Tibial nerve (tissue), 4 donors: ENCODE measurements around the gene USP20. TPM values are rescaled to one million over a fixed set of nuclear protein-coding genes. Genes with fewer than 3 reads are reported as not detected.

Experiments
- DNase-seq, 2 donors: peaks; one replicate each; pipeline ENCODE4 v3.0.0-alpha.2; 2019; ENCODE audit warnings: low spot score in 2 of 2
- H3K27ac ChIP-seq, 4 donors: fragments of 200-600 bp; sonication (generic) in 3 of 4; one replicate each; pipeline ENCODE4 v1.5.1; 2017 to 2019; ENCODE audit warnings: mild to moderate bottlenecking in 1 of 4
- H3K27me3 ChIP-seq, 2 donors: fragments of 200-600 bp; sonication (generic) in 1 of 2; one replicate each; pipeline versions ENCODE4 v1.5.1 to v1.6.0; 2017 to 2019
- H3K36me3 ChIP-seq, 3 donors: fragments of 200-600 bp; sonication (generic); one replicate each; pipeline ENCODE4 v1.5.1; 2018 to 2019
- H3K4me1 ChIP-seq, 4 donors: fragments of 200-600 bp; sonication (generic) in 3 of 4; one replicate each; pipeline ENCODE4 v1.5.1; 2017 to 2019
- H3K4me3 ChIP-seq, 4 donors: fragments of 200-600 bp; sonication (generic) in 3 of 4; one replicate each; pipeline ENCODE4 v1.5.1; 2017 to 2019; ENCODE audit warnings: mild to moderate bottlenecking in 1 of 4, moderate library complexity in 1 of 4
- H3K9me3 ChIP-seq, 4 donors: fragments of 200-600 bp; sonication (generic) in 3 of 4; one replicate each; pipeline ENCODE4 v1.5.1; 2017 to 2019
- CTCF ChIP-seq, 5 experiments: fragments of 200-600 bp in 3 of 5; fragments of 450-650 bp in 2 of 5; sonication (generic) in 3 of 5; IDR thresholded peaks; one replicate each; pipeline ENCODE4 v1.5.1; 2016 to 2019; ENCODE audit warnings: antibody characterized with exemption in 5 of 5, mild to moderate bottlenecking in 3 of 5, moderate library complexity in 2 of 5
- EP300 ChIP-seq, 2 donors: sonication (generic); formaldehyde crosslinking; IDR thresholded peaks; one replicate each; pipeline ENCODE4 v1.6.1; 2017; ENCODE audit warnings: antibody characterized with exemption in 2 of 2, mild to moderate bottlenecking in 1 of 2
- POLR2A ChIP-seq, 2 donors: fragments of 450-650 bp; IDR thresholded peaks; one replicate each; pipeline ENCODE4 v1.6.1; 2017; ENCODE audit warnings: antibody characterized with exemption in 2 of 2, mild to moderate bottlenecking in 2 of 2, moderate library complexity in 2 of 2
- WGBS, 2 donors: methylation state at CpG; one replicate each; pipeline ENCODE4 v1.1.5; 2018; 5-methylcytosine and 5-hydroxymethylcytosine counted together
- total RNA-seq, 4 donors: library from RNA; depleted of rRNA; stranded (reverse); fragments of >200 nt; gene quantifications; one replicate each; pipeline ENCODE4 v1.1.0, GENCODE V29; 2016

Gene USP20
- total RNA-seq, 4 donors from 2014 or later = 20.1 to 50.1 (median 24.1) TPM

GRCh38 chr9:129845373-129845772 lies 10.1 kb downstream of the USP20 start:
- DNase-seq = no peak
- Histone ChIP-seq H3K4me3 (no peak overlapping the region), H3K27me3 (no peaks in the 10 kb centered on the region), H3K4me1 (peaks cover 0 to 7% (median 0%) of the 10 kb centered on the region in 4 donors), H3K27ac (no peak overlapping the region), H3K9me3 (no peaks in the 10 kb centered on the region), H3K36me3 (peaks cover 0 to 22% (median 0%) of the 10 kb centered on the region in 3 donors)
- TF ChIP-seq CTCF (IDR thresholded peaks at IDR 0.05) = no peak
- no peak for TF ChIP-seq EP300 (IDR thresholded peaks at IDR 0.05)
- no peak for TF ChIP-seq POLR2A (IDR thresholded peaks at IDR 0.05)
- 56 to 65% methylated on average over 2 of the region's 2 CpGs for WGBS, 2 donors

DNA sequence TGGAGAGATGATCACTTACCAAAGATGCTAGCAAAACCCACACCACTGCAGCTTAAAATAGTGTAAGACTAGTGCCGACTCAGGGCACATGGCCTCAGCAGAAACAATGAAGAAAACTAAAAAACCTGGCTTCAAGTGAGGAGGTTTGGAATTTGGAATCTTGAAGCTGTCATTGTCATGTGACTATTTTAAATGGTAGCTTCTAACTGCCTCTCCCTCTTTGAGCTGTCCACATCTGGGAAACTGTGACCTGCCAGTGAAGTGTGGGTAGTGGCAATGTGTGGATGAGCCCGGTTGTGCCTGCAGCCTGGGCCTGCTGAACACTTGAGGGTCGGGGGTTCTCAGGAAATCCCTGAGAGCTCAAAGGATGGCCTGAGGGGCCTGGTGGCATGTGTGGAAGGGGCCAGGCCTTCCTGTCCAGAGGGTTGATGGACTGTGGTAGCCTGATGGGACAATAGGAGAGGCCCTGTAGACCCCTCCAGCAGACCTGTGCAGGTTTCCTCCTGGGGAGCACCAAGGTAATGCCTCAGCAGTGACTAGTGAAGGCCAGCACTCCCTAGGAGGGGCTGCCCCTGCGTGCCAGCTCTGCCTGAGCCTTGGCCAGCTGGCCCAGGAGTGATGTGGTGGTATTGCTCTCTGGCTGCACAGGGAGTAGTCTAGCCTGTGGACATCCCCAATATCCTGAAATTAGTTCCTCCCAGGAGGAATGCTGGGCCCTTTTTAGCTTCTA lies 13.6 kb downstream of the USP20 start:
- Histone ChIP-seq H3K36me3 (peaks cover 0 to 50% (median 14%) of the 10 kb centered on the region in 3 donors), H3K27me3 (no peaks in the 10 kb centered on the region), H3K4me1 (peaks cover 0 to 7% (median 0%) of the 10 kb centered on the region in 4 donors), H3K4me3 (no peak overlapping the region), H3K9me3 (no peaks in the 10 kb centered on the region), H3K27ac (no peak overlapping the region)
- whole genome bisulfite sequencing, 2 donors = 65 to 72% methylated on average over 3 of the region's 4 CpGs
- TF ChIP-seq POLR2A (IDR thresholded peaks at IDR 0.05) = no peak
- no peak for TF ChIP-seq CTCF (IDR thresholded peaks at IDR 0.05)
- TF ChIP-seq EP300 (IDR thresholded peaks at IDR 0.05) = no peak
- DNase-seq = no peak

DNA sequence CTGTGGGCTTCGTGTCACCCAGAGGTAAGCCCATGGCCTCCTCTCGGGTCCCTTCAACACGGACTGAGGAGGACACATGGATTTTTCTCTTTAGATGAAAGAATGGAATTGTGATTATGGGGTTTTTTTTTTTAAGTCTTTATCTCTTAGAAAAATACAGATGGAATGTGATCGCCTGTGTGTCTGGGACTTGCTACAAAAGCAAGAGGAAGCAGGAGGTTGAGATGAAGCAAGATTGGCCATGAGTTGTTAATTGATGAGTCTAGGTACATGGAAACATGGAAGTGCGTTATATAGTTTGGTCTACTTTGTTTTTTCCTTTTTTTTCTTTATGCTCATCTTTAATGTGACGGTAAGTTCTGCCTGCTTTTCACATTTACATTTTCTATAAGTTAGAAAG lies 14.6 kb downstream of the USP20 start:
- WGBS, 2 donors = 74 to 82% methylated on average over 6 of the region's 6 CpGs
- no peak overlapping the region for H3K27ac ChIP-seq
- H3K36me3 ChIP-seq = peaks cover 0 to 58% (median 14%) of the 10 kb centered on the region in 3 donors

GRCh38 chr9:129850821-129851550 lies 15.7 kb downstream of the USP20 start:
- no peaks in the 10 kb centered on the region for H3K9me3 ChIP-seq
- WGBS, 2 donors = 85 to 91% methylated on average over 6 of the region's 6 CpGs
- H3K4me3 ChIP-seq = no peak overlapping the region
- DNase-seq = no peak
- peaks cover 0 to 11% (median 0%) of the 10 kb centered on the region in 4 donors for H3K4me1 ChIP-seq
- TF ChIP-seq POLR2A (IDR thresholded peaks at IDR 0.05) = no peak
- TF ChIP-seq EP300 (IDR thresholded peaks at IDR 0.05) = no peak
- TF ChIP-seq CTCF (IDR thresholded peaks at IDR 0.05) = no peak
- no peaks in the 10 kb centered on the region for H3K27me3 ChIP-seq
- no peak overlapping the region for H3K27ac ChIP-seq
- H3K36me3 ChIP-seq = peaks cover 0 to 68% (median 14%) of the 10 kb centered on the region in 3 donors

More for the DNA sequence above, 14.6 kb downstream of the USP20 start:
- no peaks in the 10 kb centered on the region for H3K9me3 ChIP-seq
- no peak overlapping the region for H3K4me3 ChIP-seq
- H3K27me3 ChIP-seq = no peaks in the 10 kb centered on the region
- TF ChIP-seq EP300 (IDR thresholded peaks at IDR 0.05) (no peak), POLR2A (IDR thresholded peaks at IDR 0.05) (no peak), CTCF (IDR thresholded peaks at IDR 0.05) (no peak)
- DNase-seq = no peak
- peaks cover 0 to 7% (median 0%) of the 10 kb centered on the region in 4 donors for H3K4me1 ChIP-seq

GRCh38 chr9:129851821-129852220 lies 16.6 kb downstream of the USP20 start:
- Histone ChIP-seq H3K4me1 (peaks cover 0 to 12% (median 0%) of the 10 kb centered on the region in 4 donors), H3K36me3 (peaks cover 0 to 76% (median 14%) of the 10 kb centered on the region in 3 donors), H3K27ac (no peak overlapping the region), H3K9me3 (no peaks in the 10 kb centered on the region), H3K27me3 (no peaks in the 10 kb centered on the region), H3K4me3 (no peak overlapping the region)
- DNase-seq = no peak
- 72 to 76% methylated on average over 5 of the region's 5 CpGs for WGBS, 2 donors
- TF ChIP-seq EP300 (IDR thresholded peaks at IDR 0.05) (no peak), POLR2A (IDR thresholded peaks at IDR 0.05) (no peak), CTCF (IDR thresholded peaks at IDR 0.05) (no peak)
